Ramos (cell line): ENCODE data around the gene SH3TC1.

Source experiments
- in situ Hi-C: fragments of 300-500 bp; cut with MboI; formaldehyde crosslinking; loops from one replicate; pipeline ENCODE4 v1.14.3; 2022; ENCODE audit warnings: low sequenced_read_pairs; ENCODE audit not compliant: unreplicated experiment

Gene SH3TC1

GRCh38 chr4:8270912-8271815 lies 72.1 kb downstream of the SH3TC1 start:
- in situ Hi-C loops, result no loop called here

- in situ Hi-C loops, result no loop called here
Measured at GRCh38 chr4:8271821-8272220, 72.7 kb downstream of the SH3TC1 start.

DNA sequence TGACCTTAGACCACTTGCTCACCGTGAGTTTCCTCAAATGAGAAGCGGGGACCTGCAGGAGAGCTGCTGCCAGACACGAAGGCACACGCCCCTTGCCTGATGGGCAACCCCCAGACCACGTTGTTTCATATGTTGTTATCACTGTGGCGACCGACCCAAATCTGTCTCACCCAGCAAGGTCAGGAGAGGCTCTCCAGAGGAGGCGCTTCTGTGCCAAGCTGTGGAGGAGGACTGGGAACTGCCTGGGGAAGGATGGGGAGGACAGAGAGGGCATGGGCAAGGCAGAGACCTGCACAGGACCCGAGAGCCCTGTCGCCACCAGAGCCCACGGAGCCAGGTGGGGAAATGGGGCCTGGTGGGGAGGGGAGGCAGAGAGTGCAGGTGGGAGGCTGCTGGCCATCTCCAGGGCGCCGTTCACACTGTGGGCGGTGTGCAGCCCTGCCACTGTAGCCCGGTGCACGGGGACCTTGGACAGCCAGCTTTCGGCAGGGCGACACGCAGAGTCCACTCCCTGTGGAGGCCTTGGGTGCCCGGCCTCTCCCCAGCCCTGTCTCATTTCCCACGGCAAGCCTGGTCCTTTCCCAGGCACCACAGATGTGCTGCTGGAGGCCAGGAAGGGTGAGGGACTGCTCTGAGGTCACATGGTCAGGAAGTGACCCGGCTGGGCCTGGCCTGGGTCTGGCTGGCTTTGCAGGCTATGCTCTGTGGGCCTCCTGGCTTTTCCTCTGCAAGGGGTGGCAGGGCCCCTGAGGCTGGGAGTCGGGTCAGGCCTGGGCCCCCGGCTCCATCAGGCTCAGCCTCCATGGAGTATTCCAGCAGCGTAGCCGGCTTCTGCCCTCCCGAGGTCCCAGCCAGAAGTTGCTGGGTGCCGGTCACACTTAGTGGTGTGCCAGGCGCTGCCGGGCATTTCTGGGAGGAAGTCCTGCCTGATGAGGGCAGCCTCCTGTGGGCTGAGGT lies 73.7 kb downstream of the SH3TC1 start:
- in situ Hi-C loops, result no loop called here

DNA sequence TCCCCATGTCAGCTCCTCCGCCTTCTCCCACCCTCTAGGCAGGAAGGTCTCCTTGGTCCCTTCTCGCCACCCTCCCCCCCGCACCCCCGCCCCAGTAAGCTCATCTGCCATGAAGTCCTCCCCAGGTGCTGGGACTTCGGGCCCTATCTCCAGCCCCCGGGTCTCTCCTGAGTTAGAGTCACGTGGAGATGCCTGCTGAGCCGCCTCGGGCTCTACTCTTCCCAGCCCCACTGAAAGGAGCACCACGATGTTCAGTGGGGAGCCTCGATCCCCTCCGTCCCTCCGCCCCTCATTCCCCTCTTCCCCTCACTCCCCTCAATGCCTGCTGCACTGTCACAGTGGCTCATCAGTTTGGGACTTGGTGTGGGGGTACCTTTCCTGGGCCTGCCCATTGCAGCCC lies 74.4 kb downstream of the SH3TC1 start:
- in situ Hi-C loops, result no loop called here

DNA sequence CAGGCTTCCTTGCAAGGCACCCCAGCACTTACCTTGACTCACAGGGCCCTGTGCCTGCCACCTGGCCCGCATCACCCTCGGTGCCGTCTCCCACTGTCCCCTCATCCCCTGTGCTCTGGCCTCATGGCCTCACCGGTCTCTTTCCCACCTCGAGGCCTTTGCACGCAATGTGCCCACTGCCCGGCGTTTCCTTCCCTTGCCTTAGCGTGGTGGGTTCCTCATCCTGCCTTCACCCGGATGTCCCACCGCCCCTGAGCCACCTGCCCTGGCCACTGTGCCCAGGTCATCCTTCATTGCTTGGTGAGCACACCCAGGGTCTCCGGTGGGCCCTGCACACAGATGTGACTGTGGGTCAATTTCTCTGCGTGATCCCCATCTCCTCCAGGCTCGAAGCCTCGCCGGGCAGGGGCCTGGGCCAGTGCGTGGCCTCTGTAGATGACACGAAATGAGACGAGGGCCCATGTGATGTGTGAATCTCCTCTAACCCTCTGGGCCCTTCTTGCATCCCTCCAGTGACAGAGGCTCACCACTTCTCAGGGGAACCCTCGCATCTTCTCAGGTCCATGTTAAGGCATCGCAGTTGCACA lies 75.1 kb downstream of the SH3TC1 start:
- in situ Hi-C loops, result no loop called here

GRCh38 chr4:8274765-8275547 lies 75.9 kb downstream of the SH3TC1 start:
- in situ Hi-C loops, result no loop called here

GRCh38 chr4:8275548-8275910 lies 76.4 kb downstream of the SH3TC1 start:
- in situ Hi-C loops, result no loop called here

- in situ Hi-C loops, result no loop called here
Measured at GRCh38 chr4:8276358-8277240, 77.5 kb downstream of the SH3TC1 start.

- in situ Hi-C loops, result no loop called here
Measured at GRCh38 chr4:8277356-8278008, 78.4 kb downstream of the SH3TC1 start.

- in situ Hi-C loops, result no loop called here
Measured at GRCh38 chr4:8278009-8278395, 78.9 kb downstream of the SH3TC1 start.

GRCh38 chr4:8278421-8279287 lies 79.6 kb downstream of the SH3TC1 start:
- in situ Hi-C loops, result no loop called here

DNA sequence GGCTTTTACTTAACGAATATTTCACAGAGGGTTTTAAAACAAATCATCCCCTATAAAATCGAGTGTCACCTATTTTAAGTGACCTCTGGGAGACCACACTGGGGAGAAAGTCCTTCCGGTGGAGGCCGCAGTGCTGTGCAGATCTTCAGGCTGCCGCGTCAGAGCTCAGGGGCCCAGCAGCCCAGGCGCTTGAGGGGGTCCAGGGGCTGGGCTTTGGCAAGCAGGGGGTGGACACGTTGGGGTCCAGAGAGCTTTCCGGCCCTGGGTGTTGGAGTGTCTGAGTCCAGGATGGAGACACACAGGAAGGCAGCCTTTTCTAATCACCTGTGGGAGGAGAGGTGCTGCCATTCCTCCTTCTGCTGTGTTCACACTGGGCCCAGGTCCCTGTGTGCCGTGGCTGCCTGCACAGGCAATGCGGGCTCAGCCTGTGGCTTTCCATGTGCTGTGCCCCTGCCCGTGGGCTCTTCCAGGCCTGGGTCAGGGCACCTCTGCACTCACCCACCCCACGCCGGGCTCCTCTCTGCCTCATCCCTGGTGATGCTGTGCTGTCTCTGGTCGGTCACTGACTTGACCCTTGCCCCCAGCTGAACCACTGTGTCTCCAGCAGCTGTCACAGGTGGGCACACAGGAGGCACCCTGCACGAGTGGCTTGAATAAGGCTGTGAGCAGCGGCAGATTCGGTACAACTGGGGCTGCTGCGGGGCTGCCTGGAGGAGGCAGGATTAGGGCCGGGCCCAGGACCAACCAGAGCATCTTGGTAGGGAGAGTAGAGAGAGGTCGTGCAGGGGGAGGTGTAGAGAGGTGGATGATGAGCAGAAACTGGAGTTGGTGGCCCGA lies 80.4 kb downstream of the SH3TC1 start:
- in situ Hi-C loops, result no loop called here

- in situ Hi-C loops, result no loop called here
Measured at GRCh38 chr4:8280158-8280875, 81.2 kb downstream of the SH3TC1 start.

- in situ Hi-C loops, result no loop called here
Measured at GRCh38 chr4:8280876-8281440, 81.9 kb downstream of the SH3TC1 start.

DNA sequence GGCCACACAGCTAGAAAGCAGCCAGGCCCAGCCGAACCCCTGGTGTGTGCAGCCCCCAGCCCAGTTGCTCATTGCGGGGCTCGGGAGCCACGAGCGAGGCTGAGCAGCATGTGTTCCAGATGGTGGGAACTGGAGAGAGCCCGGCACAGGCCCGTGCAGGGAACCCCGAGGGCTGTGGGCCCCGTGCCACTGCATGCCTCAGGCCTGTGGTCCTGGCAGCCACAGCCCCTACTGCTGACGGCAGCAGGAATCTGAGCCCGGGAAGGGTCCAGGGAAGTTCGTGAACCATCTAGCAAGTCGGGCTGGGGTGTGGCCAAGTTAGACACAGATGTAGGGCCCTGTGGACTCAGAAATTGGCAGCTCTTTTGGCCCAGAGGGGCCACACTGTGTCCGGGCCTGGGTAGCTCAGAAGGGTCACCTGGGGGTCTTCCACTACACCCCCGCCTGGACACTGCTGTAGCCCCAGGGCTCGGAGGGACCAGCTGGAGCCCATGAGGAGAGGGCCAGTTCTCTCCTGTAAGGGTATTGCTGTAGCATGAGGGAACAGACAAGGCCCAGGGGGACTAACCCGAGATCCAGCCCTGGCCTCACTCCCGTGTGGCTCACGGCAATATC lies 82.5 kb downstream of the SH3TC1 start:
- in situ Hi-C loops, result no loop called here
